Upper lobe of left lung (tissue), 4 donors: ENCODE results near the gene HAGHL.

Experiments
- POLR2A ChIP-seq, 4 donors: fragments of 450-650 bp; IDR thresholded peaks; one replicate each; pipeline ENCODE4 v1.5.1; 2016 to 2017; ENCODE audit warnings: antibody characterized with exemption in 4 of 4, mild to moderate bottlenecking in 2 of 4
- POLR2AphosphoS5 ChIP-seq, 2 donors: sonication (generic); formaldehyde crosslinking; IDR thresholded peaks; one replicate each; pipeline ENCODE4 v1.5.1; 2017; ENCODE audit warnings: antibody characterized with exemption in 2 of 2

GRCh38 chr16:708019-708418 is 18.9 kb upstream of the HAGHL start:
- TF ChIP-seq POLR2A (IDR thresholded peaks at IDR 0.05) (no peak), POLR2AphosphoS5 (IDR thresholded peaks at IDR 0.05) (no peak)
